ENCODE measurements around the gene EFNA1. TPM values are rescaled to one million over a fixed set of nuclear protein-coding genes. Genes with fewer than 3 reads are reported as not detected.

The EFNA1 gene
- total and polyA plus RNA-seq, 2 of the 8 experiments (the other 6 are each of a cell fraction or from before 2014, with no cell fraction given), result 4.9 to 14.6 TPM

DNA sequence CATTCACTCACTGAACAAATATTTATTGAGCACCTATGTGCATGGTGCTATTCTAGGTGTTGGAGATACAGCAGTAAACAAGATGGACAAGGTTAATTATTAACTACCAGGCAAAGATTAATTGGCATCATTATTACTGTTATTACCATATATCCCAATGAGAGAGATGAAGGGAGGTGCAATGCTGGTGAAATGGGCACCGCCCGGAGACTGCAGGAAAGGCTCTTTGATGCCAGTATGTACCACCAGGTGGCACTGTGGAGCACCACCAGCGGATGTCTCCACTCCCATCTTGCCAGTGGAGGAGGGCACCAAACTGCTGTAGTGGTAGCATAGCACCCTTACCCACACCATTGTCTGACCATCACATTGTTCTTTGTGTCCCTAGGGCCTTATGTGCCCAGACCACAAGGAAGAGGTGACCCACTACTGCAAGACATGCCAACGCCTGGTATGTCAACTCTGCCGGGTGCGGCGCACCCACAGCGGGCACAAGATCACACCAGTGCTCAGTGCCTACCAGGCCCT is 48.9 kb downstream of the EFNA1 start (continued):
- TF ChIP-seq RBBP5 (IDR thresholded peaks at IDR 0.05; ENCODE audit: borderline replicate concordance, low read depth, low read length) (no peak), TBP (IDR thresholded peaks at IDR 0.05; ENCODE audit: low read depth, low read length) (no peak), GTF2F1 (IDR thresholded peaks at IDR 0.05; ENCODE audit: borderline replicate concordance, low read depth, low read length) (no peak), RXRA (IDR thresholded peaks at IDR 0.05; ENCODE audit: insufficient read depth, low read depth, low read length) (no peak)
- TF ChIP-seq, protein P1, sequence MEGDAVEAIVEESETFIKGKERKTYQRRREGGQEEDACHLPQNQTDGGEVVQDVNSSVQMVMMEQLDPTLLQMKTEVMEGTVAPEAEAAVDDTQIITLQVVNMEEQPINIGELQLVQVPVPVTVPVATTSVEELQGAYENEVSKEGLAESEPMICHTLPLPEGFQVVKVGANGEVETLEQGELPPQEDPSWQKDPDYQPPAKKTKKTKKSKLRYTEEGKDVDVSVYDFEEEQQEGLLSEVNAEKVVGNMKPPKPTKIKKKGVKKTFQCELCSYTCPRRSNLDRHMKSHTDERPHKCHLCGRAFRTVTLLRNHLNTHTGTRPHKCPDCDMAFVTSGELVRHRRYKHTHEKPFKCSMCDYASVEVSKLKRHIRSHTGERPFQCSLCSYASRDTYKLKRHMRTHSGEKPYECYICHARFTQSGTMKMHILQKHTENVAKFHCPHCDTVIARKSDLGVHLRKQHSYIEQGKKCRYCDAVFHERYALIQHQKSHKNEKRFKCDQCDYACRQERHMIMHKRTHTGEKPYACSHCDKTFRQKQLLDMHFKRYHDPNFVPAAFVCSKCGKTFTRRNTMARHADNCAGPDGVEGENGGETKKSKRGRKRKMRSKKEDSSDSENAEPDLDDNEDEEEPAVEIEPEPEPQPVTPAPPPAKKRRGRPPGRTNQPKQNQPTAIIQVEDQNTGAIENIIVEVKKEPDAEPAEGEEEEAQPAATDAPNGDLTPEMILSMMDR (IDR thresholded peaks at IDR 0.05; ENCODE audit: control extremely low read depth in 1 of 3, insufficient read depth in 1 of 3, low read depth in 1 of 3, low read length in 3 of 3), result peak in 2 of 3 experiments; percentile 83 to 96; a peak in 3 of 4 replicates

All from H1 (cell line).